Fibroblast of peridontal ligament (primary cell): ENCODE results near the gene CD99L2.
"Not testable (repeated sequence)": the region's sequence is repeated elsewhere in the genome, so short reads cannot be mapped to it uniquely, and the experiment has no call there.

ENCODE experiments used
- DNase-seq: peaks from one replicate; pipeline ENCODE4 v3.0.0-alpha.2; 2010; ENCODE audit errors: extremely low read depth

Gene CD99L2

DNA sequence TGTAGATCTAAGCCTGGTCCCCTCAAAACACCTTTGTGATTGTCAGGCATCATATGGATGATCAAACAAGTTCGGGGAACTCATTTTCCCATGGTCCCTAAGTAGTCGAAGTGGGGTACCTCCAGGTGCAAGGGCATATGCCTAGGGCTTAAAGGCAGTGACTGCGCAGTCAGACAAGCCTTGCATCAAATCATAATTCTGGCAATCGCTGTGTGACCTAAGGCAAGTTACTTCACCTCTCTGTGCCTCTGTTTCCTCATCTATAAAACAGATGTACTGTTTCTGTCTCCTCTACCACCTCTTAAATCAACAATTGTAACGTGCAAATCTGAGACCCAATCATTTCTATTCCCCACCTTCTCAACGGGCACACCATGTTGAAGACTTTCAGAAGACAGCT, 1.8 kb downstream of the CD99L2 start:
- no peak for DNase-seq

DNA sequence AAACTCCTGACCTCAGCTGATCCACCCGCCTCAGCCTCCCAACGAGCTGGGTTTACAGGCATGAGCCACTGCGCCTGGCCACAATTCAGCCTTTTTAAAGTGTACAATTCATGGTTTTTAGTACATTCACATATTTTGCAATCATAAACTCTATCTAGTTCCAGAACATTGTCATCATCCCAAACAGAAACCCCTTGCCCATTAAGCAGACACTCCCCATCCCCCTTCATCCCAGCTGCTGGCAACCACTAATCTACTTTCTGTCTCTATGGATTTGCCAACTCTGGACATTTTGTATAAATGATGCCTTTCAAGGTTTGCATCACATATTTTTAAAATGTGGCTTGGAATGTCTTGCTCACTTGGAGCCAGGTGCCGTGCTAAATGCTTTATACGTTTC, 4.5 kb downstream of the CD99L2 start:
- DNase-seq: no peak

DNA sequence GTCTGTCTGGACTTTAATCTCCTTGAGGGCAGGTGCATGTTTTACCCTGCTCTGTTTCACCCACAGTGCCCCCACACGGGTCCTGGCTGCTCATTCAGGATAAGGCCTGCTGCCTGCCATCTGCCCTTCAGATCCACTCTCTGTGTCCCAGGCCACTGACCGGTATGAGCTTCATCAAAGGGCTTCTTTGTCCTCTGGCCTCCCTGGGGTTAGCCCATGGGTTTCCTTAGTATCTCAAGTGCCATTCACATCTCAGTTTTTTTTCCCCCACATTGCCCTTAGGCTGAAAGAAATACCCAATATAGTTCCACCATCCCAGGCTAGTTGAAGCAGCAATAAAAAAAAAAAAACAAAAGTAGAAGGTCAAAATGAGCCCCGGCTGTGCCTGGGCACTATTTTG, 9.3 kb downstream of the CD99L2 start:
- no peak for DNase-seq

DNA sequence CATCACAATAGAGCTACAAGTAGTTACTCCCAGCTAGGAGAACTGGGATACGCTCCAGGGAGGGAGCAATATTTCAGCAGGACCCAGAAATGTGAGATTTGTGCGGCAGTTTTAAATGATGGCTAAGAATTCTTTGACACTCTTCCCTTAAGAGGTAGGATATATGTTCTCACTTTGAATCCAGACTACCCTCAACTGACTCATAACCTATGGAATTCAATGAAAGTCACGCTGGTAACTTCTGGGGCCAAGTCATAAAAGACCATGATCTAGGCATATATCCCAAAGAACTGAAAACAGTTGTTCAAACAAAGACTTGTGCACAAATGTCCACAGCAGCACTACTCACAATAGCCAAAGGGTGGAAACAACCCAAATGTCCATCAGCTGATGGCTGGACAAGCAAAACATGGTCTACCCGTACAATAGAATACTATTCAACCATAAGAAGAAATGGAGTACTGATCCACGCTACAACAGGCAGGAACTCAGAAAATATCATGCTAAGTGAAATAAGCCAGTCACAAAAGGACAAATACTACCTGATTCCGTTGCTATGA, 10.5 kb downstream of the CD99L2 start:
- DNase-seq: peak; percentile 37

DNA sequence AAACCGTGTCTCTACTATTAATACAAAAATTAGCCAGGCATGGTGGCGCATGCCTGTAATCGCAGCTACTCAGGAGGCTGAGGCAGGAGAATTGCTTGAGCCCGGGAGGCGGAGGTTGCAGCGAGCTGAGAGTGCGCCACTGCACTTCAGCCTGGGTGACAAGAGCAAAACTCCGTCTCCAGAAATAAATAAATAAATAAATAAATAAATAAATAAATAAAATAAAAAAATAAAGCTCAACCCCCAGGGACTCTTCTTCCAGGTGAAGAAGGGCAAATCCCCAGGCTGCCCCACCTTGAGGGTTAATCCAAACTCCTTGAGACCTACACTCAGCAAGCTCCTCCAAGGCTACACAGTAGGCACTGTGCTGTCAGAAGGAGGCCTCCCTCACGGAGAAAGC, 11.2 kb downstream of the CD99L2 start:
- DNase-seq: not testable (repeated sequence)

DNA sequence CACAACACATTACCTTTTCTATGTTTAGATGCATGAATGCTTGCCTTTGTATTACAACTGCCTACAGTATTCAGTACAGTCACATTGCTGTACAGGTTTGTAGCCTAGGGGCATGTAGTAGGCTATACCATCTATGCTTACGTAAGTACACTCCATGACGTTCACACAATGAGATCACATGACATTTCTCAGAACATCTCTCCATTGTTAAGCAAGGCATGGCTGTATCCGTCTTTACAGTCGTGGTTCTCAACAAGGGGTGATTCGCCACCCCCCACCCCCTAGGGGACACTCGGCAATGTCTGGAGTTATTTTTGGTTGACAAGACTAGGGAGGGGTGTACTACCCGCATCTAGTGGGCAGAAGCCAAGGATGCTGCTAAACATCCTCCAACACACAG, 12.1 kb downstream of the CD99L2 start:
- no peak for DNase-seq

DNA sequence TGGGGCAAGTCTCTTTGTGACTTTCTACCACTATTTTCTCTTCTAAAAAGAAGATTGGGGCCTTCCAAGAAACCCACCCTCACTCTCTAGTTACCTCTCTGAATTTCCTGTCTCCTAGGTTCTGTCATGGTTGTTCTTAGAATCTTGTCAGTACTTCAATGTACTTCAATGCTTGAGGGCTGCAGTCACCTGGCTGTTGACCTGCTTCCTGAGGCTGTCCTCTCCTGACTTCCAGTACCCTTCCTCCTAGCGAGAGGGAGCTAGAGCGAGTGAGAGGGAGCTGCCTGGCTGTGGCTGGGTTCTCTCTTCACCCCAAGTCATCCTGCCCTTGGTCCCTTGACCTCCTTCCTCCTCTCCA, 17.7 kb downstream of the CD99L2 start:
- no peak for DNase-seq

DNA sequence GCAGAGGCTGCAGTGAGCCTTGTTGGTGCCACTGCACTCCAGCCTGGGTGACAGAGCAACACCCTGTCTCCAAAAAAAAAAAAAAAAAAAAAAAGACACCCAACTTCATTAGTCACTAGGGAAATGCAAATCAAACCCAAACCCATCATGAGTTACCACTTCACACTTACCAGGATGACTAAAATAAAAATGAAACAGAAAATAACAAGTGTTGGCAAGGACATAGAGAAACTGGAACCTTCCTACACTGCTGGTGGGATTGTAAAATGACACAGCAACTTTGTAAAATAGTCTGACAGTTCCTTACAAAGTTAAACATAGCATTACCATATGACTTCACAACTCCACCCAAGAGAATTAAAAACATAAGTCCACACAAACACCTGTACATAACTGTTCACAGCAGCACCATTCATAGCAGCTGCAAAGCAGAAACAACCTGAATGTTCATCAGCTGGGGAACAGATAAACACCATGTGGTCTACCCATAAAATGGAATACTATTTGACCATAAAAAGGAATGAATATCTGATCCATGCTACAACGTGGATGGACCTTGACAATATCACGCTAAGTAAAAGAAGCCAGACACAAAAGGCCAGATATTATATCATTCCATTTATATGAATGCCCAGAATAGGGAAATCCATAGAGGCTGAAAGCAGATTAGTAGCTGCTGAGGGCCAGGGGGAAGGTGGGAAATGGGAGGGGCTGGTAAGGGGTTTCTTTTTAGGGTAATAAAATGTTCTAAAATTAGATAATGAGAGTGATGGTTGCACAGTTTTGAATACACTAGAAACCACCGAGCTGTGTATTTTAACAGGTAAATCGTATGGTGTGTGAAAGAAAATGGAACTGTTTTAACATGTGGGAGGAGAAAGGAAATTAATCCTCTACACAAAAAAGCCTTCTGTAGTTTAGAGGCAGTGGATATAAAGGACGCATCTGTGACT, 18.3 kb downstream of the CD99L2 start:
- DNase-seq: no peak

DNA sequence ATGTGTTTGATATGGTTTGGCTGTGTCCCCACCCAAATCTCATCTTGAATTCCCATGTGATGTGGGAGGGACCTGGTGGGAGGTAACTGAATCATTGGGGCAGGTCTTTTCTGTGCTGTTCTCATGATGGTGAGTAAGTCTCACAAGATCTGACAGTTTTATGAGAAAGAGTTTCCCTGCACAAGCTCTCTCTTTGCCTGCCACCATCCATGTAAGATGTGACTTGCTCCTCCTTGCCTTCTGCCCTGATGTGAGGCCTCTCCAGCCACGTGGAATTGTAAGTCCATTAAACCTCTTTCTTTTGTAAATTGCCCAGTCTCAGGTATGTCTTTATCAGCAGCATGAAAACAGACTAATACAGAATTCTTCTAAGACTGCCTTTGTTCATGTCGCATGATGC, 22.8 kb downstream of the CD99L2 start:
- DNase-seq: not testable (repeated sequence)

DNA sequence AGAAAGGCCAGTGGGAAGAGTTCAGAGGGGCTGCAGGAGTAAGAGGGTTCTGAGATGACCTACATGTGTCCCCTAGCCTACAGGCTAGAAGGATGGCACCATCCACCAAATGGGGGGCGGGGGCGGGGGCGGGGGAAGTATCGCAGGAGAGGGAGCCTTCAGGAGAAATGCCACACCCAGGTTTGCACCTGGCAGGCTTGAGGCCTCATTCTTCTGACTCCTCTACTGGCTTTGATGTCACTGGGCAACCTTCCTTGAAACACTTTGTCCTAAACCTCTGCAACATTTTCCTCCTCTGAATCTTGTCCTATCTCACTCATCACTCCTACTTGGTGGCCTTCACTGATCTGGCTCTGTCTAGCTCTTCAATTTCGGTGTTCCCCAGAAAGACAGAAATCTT, 24.0 kb downstream of the CD99L2 start:
- DNase-seq: no peak

DNA sequence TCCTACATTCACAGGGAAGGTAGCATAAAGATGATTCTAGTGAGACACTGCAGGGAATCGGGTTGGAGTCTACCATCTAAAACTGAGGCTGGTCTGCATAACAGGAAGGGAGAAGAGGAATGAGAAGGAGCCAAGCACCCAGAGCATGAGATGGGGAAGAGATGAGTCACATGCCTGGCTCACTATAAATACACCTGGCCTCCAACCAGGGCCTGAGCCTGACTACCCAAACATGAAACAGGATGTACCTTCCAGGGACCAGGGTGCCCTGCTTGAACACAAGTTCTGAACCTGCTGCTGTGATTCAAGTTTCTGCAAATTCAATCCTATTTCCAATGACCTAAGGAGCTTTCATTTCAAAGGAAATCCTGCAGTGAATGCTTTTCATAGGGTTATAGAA, 24.9 kb downstream of the CD99L2 start:
- DNase-seq: no peak

DNA sequence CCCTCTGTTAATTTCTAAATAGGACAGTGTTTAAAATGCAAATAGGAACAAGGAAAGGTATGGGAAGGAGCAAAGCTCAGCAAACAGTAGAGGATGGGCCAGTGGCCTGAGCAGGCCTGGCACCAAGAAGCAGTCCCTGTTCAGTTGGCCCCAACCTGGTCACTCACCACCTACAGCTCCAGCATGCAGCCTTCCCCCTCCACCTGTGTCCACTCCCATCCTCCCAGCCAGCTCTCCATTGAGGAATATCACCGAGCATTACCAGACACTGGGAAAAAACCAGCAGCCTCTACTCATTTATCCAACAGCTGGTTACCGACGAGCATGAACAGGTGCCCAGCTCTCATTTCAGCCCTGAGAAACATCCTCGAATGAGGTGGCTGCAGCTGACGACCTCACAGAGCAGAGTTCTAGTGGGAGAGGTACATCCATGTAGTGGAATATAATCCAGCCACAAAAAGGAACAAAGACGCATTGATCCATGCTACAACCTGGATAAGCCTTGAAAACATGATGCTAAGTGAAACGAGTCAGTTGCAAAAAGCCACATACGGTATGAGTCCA, 25.6 kb downstream of the CD99L2 start:
- no peak for DNase-seq

DNA sequence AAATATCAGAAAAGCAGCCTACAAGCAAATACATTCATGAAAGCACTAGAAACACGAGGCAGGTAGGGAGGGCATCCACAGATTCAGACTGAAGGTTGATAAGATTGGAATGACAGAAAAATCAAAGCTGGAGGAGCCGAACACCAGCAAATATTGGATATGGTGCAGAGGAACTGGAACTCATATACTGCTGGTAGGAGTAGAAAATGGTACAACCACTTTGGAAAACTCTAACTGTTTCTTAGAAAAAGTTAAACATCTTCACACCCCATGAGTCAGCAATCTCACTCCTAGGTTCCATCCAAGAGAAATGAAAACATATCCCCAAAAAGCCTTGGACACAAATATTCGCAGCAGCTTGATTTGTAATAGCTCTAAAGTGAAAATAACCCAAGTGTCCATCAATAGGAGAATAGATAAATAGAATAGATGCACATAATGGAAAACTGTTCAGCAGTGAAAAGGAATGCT, 27.1 kb downstream of the CD99L2 start:
- DNase-seq: no peak

DNA sequence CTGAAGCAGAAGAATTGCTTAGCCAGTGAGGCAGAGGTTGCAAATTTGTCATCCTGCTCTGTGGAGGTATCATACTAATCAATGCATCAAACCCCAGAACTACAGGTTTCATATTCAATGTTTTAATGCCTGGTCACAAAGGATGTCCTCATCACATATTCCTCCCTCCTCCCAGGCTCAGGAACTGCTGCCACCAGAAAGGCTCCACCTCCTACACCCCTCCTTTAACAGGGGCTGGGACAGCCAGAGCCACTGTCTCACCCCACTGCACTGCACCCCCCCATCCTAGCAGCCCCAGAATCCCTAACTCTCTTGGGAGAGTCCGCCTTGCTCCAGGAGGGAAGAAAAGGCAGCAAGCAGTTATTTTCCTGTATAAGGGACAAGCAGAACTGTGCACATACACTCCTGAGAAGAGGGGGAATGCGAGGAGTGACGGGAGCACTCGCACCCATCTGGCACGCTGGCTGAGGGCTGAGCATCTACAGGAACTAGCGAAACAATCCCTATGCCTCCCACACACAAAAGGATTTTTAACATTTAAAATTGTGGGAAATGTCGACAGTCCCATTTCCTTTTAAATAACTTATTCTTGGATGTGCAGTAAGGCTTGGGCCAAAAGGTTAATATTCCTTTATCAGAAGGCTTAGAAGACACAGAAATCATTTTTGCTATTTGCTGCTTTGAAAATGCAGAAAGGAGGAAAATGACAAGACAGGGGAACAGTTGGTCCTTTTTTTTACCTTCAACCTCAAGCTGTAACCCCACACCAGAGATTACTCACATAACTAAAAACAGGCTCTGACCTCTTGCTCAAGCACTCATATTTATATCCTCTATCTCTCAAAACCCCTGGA, 27.8 kb downstream of the CD99L2 start:
- peak; percentile 25 for DNase-seq

DNA sequence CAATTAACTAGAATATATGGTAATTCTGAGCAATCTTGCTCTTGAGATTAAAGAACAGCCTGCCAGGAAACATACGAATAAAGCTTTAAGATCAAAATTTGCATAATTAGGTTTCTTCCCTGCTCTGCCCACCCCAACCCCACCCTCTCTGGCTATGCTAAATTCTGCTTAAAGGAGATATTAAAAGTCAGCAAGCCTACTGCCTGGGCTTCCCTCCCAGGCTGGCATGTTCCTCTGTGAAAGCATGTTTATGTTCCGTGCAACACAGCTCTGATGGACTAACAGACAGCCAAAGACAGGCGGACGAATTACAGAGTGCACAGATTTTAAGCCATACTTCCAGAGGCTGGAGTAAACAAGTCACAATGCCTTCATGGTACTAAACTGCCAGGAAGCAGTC, 28.4 kb downstream of the CD99L2 start:
- DNase-seq: no peak

DNA sequence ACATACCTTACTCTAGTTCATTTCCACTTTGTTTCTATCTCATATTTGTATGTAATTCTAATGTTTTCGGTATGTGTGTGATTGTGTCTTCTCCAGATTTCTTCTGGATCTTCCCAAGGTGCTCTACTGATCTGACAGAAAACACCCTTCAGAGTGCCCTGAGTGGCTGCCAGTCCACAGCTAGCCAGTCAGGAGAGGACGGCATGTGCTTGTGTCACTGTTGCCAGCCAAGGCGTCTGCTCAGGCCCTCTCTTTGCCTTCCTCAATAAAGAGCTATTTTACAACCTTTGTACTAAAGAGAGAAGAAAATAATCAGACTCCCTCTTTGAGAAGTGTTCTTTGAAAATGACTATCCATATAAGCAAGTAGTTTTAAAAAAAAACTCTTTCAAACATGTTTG, 29.0 kb downstream of the CD99L2 start:
- DNase-seq: no peak

DNA sequence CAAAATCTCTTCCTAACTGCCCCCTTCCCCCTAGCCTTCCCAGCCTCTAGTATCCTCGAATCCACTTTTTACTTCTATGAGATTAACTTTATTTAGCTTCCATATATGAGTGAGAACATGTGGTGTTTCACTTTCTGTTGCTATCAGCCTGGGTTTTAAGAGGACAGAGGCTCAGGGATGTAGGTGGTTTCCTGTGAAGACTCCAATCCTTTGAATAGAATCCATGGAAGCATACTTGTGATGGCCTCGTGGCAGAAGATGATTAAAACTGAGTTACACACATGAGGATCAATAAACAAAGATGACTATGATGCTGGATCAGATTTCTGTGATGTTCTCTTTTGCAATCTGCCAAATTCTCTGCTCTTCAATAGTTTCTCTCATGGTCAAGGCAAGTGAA, 29.8 kb downstream of the CD99L2 start:
- peak; percentile 68 for DNase-seq

DNA sequence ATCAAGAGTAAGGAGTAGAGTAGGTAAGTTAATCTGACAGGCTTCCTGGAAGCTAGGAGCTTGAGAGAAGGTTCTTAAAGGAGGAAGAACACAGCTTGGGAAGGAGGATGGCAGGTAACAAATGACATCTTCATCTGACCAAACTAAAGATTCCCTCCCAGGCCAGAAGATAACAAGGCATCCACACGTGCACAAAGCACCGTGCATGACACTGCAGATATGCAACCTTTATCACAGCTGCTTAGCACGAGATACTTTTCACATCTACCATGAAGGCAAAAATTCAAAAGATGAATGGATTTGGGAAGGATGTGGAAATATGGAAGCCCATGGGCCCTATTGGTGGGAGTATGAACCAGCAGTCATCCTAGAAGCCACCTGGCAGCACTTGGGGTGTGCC, 34.3 kb downstream of the CD99L2 start:
- no peak for DNase-seq

DNA sequence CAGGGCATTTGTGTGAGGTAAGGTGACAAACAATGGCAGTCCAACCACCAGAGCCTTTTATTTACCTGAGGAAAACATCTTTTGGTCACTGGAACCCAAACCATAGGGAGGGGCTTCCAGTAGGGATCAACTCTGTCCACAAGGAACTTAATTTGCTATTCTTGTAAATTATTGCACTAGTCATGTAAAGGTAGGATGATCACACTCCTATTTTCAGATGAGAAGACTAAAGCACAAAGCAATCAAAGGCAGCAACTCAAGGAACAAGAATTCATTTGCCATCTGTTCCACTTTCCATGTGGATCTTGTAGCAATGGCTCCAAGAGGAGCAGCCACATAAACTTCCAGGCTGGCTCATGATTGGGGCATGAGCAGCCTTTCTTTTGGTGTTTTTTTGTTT, 35.3 kb downstream of the CD99L2 start:
- DNase-seq: no peak

DNA sequence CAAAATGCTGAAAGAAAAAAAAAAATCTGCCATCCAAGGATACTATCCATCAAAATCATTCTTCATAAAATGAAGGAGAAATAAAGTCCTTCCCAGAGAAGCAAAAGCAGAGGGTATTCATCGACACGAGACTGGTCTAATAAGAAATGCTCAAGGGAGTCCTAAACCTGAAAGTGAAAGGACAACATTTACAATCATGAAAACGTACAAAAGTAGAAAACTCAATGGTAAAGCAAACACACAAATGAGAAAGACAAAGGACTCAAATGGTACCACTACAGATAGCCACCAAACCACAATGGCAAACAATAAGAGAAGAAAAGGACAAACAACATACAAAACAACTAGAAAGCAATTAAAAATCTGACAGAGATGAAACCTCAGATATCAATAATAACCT, 41.0 kb downstream of the CD99L2 start:
- DNase-seq: no peak

DNA sequence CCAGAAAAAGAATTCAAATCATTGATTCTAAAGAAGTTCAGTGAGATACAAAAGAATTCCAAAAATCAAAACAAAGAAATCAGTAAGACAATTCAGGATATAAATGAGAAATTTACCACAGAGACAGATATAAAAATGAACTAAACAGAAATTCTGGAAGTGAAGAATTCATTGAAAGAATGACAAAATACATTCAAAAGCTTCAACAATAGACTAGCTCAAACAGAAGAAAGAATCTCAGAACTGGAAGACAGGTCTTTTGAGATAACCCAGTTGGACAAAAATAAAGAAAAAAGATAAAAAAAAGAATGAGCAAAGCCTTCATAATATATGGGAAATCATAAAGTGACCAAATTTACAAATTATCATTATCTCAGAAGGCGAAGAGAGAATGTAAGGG, 41.7 kb downstream of the CD99L2 start:
- DNase-seq: no peak

DNA sequence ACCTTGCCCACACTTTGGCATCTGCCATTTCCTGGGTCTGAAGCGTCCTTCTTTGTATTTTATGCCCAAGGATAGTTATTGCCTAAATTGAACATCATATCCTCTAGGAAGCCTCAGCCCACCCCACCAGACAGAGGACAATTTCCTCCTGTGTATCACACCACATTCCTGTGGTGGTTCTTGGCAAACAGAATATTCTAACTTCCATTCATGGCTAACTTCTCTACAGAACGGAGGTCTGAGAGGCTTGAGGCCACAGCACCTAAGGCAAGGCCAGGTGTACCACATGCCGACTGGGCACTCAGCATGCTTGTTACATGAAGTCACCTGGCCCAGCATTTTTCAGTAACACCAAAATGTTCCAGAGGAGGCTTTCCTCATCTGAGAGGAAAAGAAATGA, 42.4 kb downstream of the CD99L2 start:
- no peak for DNase-seq
